Measurements from ENCODE around the gene CACNG5.

CACNG5 gene

GRCh38 chr17:66904760-66905624 lies 70.1 kb downstream of the CACNG5 start:
- Histone ChIP-seq H3K23ac (ENCODE audit: low read length) (no peak overlapping the region), H3K4ac (ENCODE audit: low read depth, low read length) (no peak overlapping the region), H2BK12ac (ENCODE audit: low read length) (no peak overlapping the region), H2AK5ac (ENCODE audit: low read length) (no peak overlapping the region), H3K79me2 (ENCODE audit: control insufficient read depth, insufficient read depth, low read length, poor library complexity) (no peaks in the 10 kb centered on the region), H4K12ac (ENCODE audit: low read depth, low read length) (no peak overlapping the region), H3K27me3 (ENCODE audit: insufficient read depth, low read length) (no peaks in the 10 kb centered on the region), H3K9ac (ENCODE audit: low read length) (no peak overlapping the region), H3K18ac (ENCODE audit: low read length) (no peak overlapping the region), H3K4me3 (ENCODE audit: low read depth, low read length) (no peak overlapping the region), H2AFZ (ENCODE audit: insufficient read depth, low read length, poor library complexity) (no peak overlapping the region), H2BK120ac (ENCODE audit: insufficient read depth, low read length, poor library complexity) (no peak overlapping the region), H3K4me1 (ENCODE audit: control insufficient read depth in 1 of 2, insufficient read depth in 2 of 2, low read length in 2 of 2) (no peaks in the 10 kb centered on the region), H2BK5ac (ENCODE audit: low read depth, low read length, poor library complexity) (no peak overlapping the region), H3K14ac (ENCODE audit: low read length) (no peak overlapping the region), H3K79me1 (ENCODE audit: low read length) (no peaks in the 10 kb centered on the region), H4K8ac (ENCODE audit: low read depth, low read length) (no peak overlapping the region), H3K36me3 (ENCODE audit: control insufficient read depth in 1 of 2, insufficient read depth in 2 of 2, low read length in 2 of 2) (no peaks in the 10 kb centered on the region), H3K27ac (ENCODE audit: low read depth, low read length) (no peak overlapping the region), H4K91ac (ENCODE audit: low read depth, low read length) (no peak overlapping the region), H3K4me2 (ENCODE audit: low read length) (no peak overlapping the region), H3K9me3 (ENCODE audit: insufficient read depth, low read depth, low read length) (no peaks in the 10 kb centered on the region)
- no CpG with 5 or more reads among the region's 12 CpGs for WGBS (ENCODE audit: extremely low coverage, insufficient coverage, insufficient read length)
- no peak for DNase-seq

DNA sequence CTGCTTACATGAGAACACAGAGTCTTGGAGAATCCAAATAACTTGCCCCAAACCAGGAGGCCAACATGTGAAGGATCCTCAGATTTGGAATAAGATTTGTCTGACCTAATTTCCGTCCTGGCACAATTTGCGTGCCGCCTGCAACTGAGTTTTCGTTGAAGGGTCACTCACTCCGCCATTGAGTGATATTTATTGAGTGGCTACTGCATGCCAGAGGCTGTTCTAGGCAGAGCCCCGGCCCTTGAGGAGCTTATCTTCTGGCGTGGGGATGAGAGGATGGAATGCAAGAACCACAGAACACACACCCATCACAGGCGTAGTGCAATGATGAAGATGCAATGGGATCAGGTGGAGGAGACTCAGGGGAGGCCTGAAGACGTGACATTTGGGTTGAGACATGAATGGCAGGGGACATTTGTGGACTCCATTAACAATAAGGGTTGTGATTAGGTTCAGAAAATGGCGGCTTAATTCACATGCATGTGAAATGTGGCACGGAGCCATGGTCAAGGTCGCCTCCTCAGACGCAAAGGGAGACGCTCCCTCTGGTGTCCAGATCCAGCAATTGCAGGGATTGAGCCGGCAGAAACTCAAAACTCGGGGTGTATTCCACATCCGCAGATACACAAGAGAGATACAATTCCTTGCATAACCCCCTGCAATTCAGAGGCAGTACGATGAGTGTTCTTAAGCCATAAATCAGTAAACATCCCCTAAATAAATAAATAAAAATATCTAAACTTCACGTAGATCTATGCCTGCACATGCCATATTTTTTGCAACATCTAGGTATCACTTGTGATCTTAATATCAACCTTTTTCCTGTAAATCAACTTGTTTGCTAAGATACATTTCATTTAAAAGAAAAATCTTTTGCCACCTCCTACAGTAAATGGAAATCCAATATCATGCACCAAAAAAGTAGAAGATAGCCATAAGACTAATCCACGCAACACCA lies 71.7 kb downstream of the CACNG5 start:
- no peak overlapping the region for H3K4ac ChIP-seq (ENCODE audit: low read depth, low read length)
- no peak overlapping the region for H2BK12ac ChIP-seq (ENCODE audit: low read length)
- H3K4me1 ChIP-seq (ENCODE audit: control insufficient read depth in 1 of 2, insufficient read depth in 2 of 2, low read length in 2 of 2): no peaks in the 10 kb centered on the region
- H3K4me3 ChIP-seq (ENCODE audit: low read depth, low read length): no peak overlapping the region
- H2BK120ac ChIP-seq (ENCODE audit: insufficient read depth, low read length, poor library complexity): no peak overlapping the region
- H2AK5ac ChIP-seq (ENCODE audit: low read length): no peak overlapping the region
- no CpG with 5 or more reads among the region's 20 CpGs for WGBS (ENCODE audit: extremely low coverage, insufficient coverage, insufficient read length)
- H3K9me3 ChIP-seq (ENCODE audit: insufficient read depth, low read depth, low read length): no peaks in the 10 kb centered on the region
- H4K91ac ChIP-seq (ENCODE audit: low read depth, low read length): no peak overlapping the region
- H2BK5ac ChIP-seq (ENCODE audit: low read depth, low read length, poor library complexity): no peak overlapping the region
- DNase-seq: peak; percentile 46 to 79
- H3K4me2 ChIP-seq (ENCODE audit: low read length): no peak overlapping the region
- H4K8ac ChIP-seq (ENCODE audit: low read depth, low read length): no peak overlapping the region
- no peak overlapping the region for H3K23ac ChIP-seq (ENCODE audit: low read length)
- no peak overlapping the region for H4K12ac ChIP-seq (ENCODE audit: low read depth, low read length)
- no peaks in the 10 kb centered on the region for H3K79me2 ChIP-seq (ENCODE audit: control insufficient read depth, insufficient read depth, low read length, poor library complexity)
- H3K27ac ChIP-seq (ENCODE audit: low read depth, low read length): no peak overlapping the region
- H3K36me3 ChIP-seq (ENCODE audit: control insufficient read depth in 1 of 2, insufficient read depth in 2 of 2, low read length in 2 of 2): no peaks in the 10 kb centered on the region
- no peak overlapping the region for H2AFZ ChIP-seq (ENCODE audit: insufficient read depth, low read length, poor library complexity)
- H3K18ac ChIP-seq (ENCODE audit: low read length): no peak overlapping the region
- no peaks in the 10 kb centered on the region for H3K79me1 ChIP-seq (ENCODE audit: low read length)
- no peak overlapping the region for H3K9ac ChIP-seq (ENCODE audit: low read length)
- H3K14ac ChIP-seq (ENCODE audit: low read length): no peak overlapping the region
- no peaks in the 10 kb centered on the region for H3K27me3 ChIP-seq (ENCODE audit: insufficient read depth, low read length)

DNA sequence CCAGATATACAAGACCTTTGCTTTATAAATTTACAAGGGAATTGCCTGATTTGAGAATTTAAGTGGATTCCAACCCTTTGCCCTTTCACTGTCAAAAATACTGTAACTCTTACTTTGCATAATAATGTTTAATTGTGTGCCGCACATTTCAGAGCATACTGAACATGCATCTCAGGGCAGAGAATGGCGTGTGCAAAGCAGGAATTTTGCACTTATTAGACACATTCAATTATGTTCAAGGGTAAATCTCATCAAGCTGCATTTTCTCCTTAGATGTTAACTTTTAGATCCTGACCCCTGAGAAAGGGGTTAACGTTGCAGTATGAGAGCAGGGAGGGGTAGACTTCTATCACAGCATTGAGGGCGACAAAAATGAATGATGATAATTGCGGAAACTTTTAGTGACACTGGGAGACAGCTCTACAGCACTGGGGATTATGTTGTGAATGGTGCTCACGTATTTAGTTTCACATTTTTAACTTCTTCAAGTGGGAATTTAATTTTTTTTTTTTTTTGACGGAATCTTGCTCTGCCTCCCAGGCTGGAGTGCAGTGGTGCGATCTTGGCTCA lies 75.0 kb downstream of the CACNG5 start:
- H4K8ac ChIP-seq (ENCODE audit: low read depth, low read length): no peak overlapping the region
- no CpG with 5 or more reads among the region's 8 CpGs for WGBS (ENCODE audit: extremely low coverage, insufficient coverage, insufficient read length)
- no peak overlapping the region for H3K27ac ChIP-seq (ENCODE audit: low read depth, low read length)
- no peaks in the 10 kb centered on the region for H3K9me3 ChIP-seq (ENCODE audit: insufficient read depth, low read depth, low read length)
- H2AFZ ChIP-seq (ENCODE audit: insufficient read depth, low read length, poor library complexity): no peak overlapping the region
- no peak overlapping the region for H2BK120ac ChIP-seq (ENCODE audit: insufficient read depth, low read length, poor library complexity)
- H3K79me1 ChIP-seq (ENCODE audit: low read length): no peaks in the 10 kb centered on the region
- H3K4me2 ChIP-seq (ENCODE audit: low read length): no peak overlapping the region
- H2BK5ac ChIP-seq (ENCODE audit: low read depth, low read length, poor library complexity): no peak overlapping the region
- H2BK12ac ChIP-seq (ENCODE audit: low read length): no peak overlapping the region
- H4K12ac ChIP-seq (ENCODE audit: low read depth, low read length): no peak overlapping the region
- H2AK5ac ChIP-seq (ENCODE audit: low read length): no peak overlapping the region
- no peak overlapping the region for H3K14ac ChIP-seq (ENCODE audit: low read length)
- no peak overlapping the region for H3K4me3 ChIP-seq (ENCODE audit: low read depth, low read length)
- H3K27me3 ChIP-seq (ENCODE audit: insufficient read depth, low read length): no peaks in the 10 kb centered on the region
- DNase-seq: no peak
- H3K4ac ChIP-seq (ENCODE audit: low read depth, low read length): no peak overlapping the region
- H3K18ac ChIP-seq (ENCODE audit: low read length): no peak overlapping the region
- no peaks in the 10 kb centered on the region for H3K79me2 ChIP-seq (ENCODE audit: control insufficient read depth, insufficient read depth, low read length, poor library complexity)
- H3K4me1 ChIP-seq (ENCODE audit: control insufficient read depth in 1 of 2, insufficient read depth in 2 of 2, low read length in 2 of 2): no peaks in the 10 kb centered on the region
- no peak overlapping the region for H3K9ac ChIP-seq (ENCODE audit: low read length)
- no peak overlapping the region for H4K91ac ChIP-seq (ENCODE audit: low read depth, low read length)
- H3K36me3 ChIP-seq (ENCODE audit: control insufficient read depth in 1 of 2, insufficient read depth in 2 of 2, low read length in 2 of 2): no peaks in the 10 kb centered on the region
- H3K23ac ChIP-seq (ENCODE audit: low read length): no peak overlapping the region

GRCh38 chr17:66910651-66911285 lies 75.9 kb downstream of the CACNG5 start:
- no peaks in the 10 kb centered on the region for H3K4me1 ChIP-seq (ENCODE audit: control insufficient read depth in 1 of 2, insufficient read depth in 2 of 2, low read length in 2 of 2)
- H2BK12ac ChIP-seq (ENCODE audit: low read length): no peak overlapping the region
- no peak overlapping the region for H3K9ac ChIP-seq (ENCODE audit: low read length)
- no peak for DNase-seq
- WGBS (ENCODE audit: extremely low coverage, insufficient coverage, insufficient read length): no CpG with 5 or more reads among the region's 18 CpGs
- no peaks in the 10 kb centered on the region for H3K79me2 ChIP-seq (ENCODE audit: control insufficient read depth, insufficient read depth, low read length, poor library complexity)
- no peak overlapping the region for H2BK120ac ChIP-seq (ENCODE audit: insufficient read depth, low read length, poor library complexity)
- no peaks in the 10 kb centered on the region for H3K9me3 ChIP-seq (ENCODE audit: insufficient read depth, low read depth, low read length)
- no peak overlapping the region for H3K27ac ChIP-seq (ENCODE audit: low read depth, low read length)
- no peak overlapping the region for H3K4me3 ChIP-seq (ENCODE audit: low read depth, low read length)
- no peak overlapping the region for H3K4me2 ChIP-seq (ENCODE audit: low read length)
- no peaks in the 10 kb centered on the region for H3K27me3 ChIP-seq (ENCODE audit: insufficient read depth, low read length)
- no peak overlapping the region for H3K4ac ChIP-seq (ENCODE audit: low read depth, low read length)
- H2BK5ac ChIP-seq (ENCODE audit: low read depth, low read length, poor library complexity): no peak overlapping the region
- no peaks in the 10 kb centered on the region for H3K79me1 ChIP-seq (ENCODE audit: low read length)
- H2AFZ ChIP-seq (ENCODE audit: insufficient read depth, low read length, poor library complexity): no peak overlapping the region
- H4K8ac ChIP-seq (ENCODE audit: low read depth, low read length): no peak overlapping the region
- H3K18ac ChIP-seq (ENCODE audit: low read length): no peak overlapping the region
- H3K36me3 ChIP-seq (ENCODE audit: control insufficient read depth in 1 of 2, insufficient read depth in 2 of 2, low read length in 2 of 2): no peaks in the 10 kb centered on the region
- H3K14ac ChIP-seq (ENCODE audit: low read length): no peak overlapping the region
- no peak overlapping the region for H2AK5ac ChIP-seq (ENCODE audit: low read length)
- H3K23ac ChIP-seq (ENCODE audit: low read length): no peak overlapping the region
- no peak overlapping the region for H4K12ac ChIP-seq (ENCODE audit: low read depth, low read length)
- H4K91ac ChIP-seq (ENCODE audit: low read depth, low read length): no peak overlapping the region

All from trophoblast cell (in vitro differentiated cells and primary cell).